ENCODE measurements around the gene PKD1L1.

The PKD1L1 gene

GRCh38 chr7:47905076-47905920, 43.0 kb downstream of the PKD1L1 start:
- DNase-seq = no peak

GRCh38 chr7:47902013-47902412, 46.3 kb downstream of the PKD1L1 start:
- no peak for DNase-seq

GRCh38 chr7:47901542-47901941, 46.7 kb downstream of the PKD1L1 start:
- DNase-seq = no peak

GRCh38 chr7:47897831-47898230, 50.4 kb downstream of the PKD1L1 start:
- no peak for DNase-seq

GRCh38 chr7:47896809-47897423, 51.4 kb downstream of the PKD1L1 start:
- DNase-seq = no peak

- no peak for DNase-seq
These were observed 53.2 kb downstream of the PKD1L1 start for GRCh38 chr7:47895026-47895425.

GRCh38 chr7:47893721-47894365, 54.4 kb downstream of the PKD1L1 start:
- DNase-seq = no peak

- DNase-seq = no peak
These were observed 55.0 kb downstream of the PKD1L1 start for GRCh38 chr7:47893238-47893637.

GRCh38 chr7:47890606-47891005, 57.7 kb downstream of the PKD1L1 start:
- DNase-seq = no peak

- no peak for DNase-seq
These were observed 58.1 kb downstream of the PKD1L1 start for GRCh38 chr7:47890125-47890524.

GRCh38 chr7:47889723-47890122, 58.5 kb downstream of the PKD1L1 start:
- DNase-seq = no peak

GRCh38 chr7:47888371-47889265, 59.6 kb downstream of the PKD1L1 start:
- no peak for DNase-seq

GRCh38 chr7:47887016-47887640, 61.1 kb downstream of the PKD1L1 start:
- DNase-seq = no peak

- no peak for DNase-seq
These were observed 62.1 kb downstream of the PKD1L1 start for GRCh38 chr7:47885987-47886811.

GRCh38 chr7:47885309-47885986, 62.8 kb downstream of the PKD1L1 start:
- DNase-seq = no peak

GRCh38 chr7:47884675-47885074, 63.6 kb downstream of the PKD1L1 start:
- no peak for DNase-seq

GRCh38 chr7:47882635-47883034, 65.6 kb downstream of the PKD1L1 start:
- no peak for DNase-seq

- no peak for DNase-seq
These were observed 67.0 kb downstream of the PKD1L1 start for GRCh38 chr7:47881256-47881655.

- no peak for DNase-seq
These were observed 69.6 kb downstream of the PKD1L1 start for GRCh38 chr7:47878662-47879061.

GRCh38 chr7:47877336-47877735, 70.9 kb downstream of the PKD1L1 start:
- DNase-seq = no peak

All from COR-L47 (cell line).